GM10266 (cell line): Measurements from ENCODE around the gene AIDA.

Experiments
- DNase-seq: peaks from one replicate; pipeline ENCODE4 v3.0.0; 2012; ENCODE audit errors: extremely low spot score
- TF ChIP-seq, protein P1 (sequence below): IDR thresholded peaks from 2 replicates; pipeline ENCODE4 v1.5.1; 2012; ENCODE audit warnings: mild to moderate bottlenecking, low read depth; ENCODE audit not compliant: control insufficient read depth, insufficient read depth; ENCODE audit errors: missing control alignments

AIDA gene

DNA sequence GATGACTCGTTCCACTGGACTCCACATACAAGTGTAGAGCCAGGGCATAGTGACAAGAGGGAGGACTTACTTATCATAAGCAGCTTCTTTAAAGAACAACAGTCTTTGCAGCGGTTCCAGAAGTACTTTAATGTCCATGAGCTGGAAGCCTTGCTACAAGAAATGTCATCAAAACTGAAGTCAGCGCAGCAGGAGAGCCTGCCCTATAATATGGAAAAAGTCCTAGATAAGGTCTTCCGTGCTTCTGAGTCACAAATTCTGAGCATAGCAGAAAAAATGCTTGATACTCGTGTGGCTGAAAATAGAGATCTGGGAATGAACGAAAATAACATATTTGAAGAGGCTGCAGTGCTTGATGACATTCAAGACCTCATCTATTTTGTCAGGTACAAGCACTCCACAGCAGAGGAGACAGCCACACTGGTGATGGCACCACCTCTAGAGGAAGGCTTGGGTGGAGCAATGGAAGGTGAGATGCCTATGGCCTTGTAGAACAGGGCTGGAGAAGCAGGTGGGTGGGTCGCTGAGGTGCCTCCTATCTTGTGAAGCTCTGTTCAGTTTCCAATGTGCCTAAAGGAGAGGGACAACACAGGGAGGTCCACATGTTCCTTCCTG is 82.3 kb downstream of the AIDA start:
- TF ChIP-seq, protein P1, sequence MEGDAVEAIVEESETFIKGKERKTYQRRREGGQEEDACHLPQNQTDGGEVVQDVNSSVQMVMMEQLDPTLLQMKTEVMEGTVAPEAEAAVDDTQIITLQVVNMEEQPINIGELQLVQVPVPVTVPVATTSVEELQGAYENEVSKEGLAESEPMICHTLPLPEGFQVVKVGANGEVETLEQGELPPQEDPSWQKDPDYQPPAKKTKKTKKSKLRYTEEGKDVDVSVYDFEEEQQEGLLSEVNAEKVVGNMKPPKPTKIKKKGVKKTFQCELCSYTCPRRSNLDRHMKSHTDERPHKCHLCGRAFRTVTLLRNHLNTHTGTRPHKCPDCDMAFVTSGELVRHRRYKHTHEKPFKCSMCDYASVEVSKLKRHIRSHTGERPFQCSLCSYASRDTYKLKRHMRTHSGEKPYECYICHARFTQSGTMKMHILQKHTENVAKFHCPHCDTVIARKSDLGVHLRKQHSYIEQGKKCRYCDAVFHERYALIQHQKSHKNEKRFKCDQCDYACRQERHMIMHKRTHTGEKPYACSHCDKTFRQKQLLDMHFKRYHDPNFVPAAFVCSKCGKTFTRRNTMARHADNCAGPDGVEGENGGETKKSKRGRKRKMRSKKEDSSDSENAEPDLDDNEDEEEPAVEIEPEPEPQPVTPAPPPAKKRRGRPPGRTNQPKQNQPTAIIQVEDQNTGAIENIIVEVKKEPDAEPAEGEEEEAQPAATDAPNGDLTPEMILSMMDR, result no peak
- DNase-seq, result no peak

DNA sequence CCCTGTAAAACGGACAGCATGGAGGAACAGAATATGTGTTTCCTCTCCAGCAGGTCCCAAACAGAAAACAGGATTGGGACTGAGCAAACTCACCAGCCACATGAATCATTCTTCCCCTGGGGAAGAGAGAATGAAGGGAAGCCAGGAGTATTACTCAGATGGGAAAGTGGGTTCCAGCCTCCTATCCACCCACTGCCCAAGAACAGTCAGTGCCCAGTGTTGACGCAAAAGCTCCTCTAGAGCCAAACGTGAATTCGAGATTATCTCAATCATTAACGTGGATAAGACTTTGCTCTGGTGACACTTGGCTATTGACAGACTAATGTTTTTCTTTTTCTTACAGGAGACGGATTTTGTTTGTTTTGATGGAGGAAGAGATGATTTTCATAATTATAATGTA is 85.1 kb downstream of the AIDA start:
- TF ChIP-seq, protein P1, result no peak
- DNase-seq, result no peak

DNA sequence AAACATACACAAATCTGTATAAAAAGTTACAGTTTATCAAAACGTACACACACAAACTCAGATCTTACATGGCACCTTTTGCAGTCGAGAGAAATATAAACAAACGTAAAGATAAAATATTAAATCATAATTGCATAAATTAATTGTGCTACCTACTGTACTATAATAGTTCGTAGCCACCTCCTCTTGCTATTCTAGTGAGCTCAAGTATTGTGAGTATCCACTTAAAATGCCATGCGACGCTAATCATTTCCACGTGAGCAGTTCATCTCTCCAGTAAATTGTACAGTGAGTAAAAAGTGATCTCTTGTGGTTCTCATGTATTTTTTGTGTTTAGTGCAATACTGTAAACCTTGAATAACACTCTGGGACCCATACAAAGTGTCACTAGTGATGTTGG is 88.1 kb downstream of the AIDA start:
- TF ChIP-seq, protein P1, result no peak
- DNase-seq, result no peak

DNA sequence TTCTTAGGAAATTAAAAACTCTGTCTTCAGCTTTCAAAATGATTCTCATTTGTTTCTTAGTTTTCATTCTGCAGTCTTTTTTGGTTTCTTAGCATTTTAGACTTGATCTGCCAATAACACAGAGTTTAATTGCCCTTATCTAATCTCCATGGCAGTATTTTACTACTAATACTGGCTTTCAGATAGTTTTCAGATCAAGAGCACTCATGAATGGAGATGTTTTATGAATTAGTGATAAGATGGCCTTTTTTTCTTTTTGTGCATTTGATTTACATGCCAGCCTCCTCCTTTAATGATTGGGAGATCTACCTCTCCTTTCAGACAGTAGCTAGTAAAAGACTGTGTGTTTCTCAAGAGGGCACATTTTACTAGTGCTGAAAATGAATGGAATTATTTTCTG is 88.8 kb downstream of the AIDA start:
- TF ChIP-seq, protein P1, result no peak
- DNase-seq, result no peak

DNA sequence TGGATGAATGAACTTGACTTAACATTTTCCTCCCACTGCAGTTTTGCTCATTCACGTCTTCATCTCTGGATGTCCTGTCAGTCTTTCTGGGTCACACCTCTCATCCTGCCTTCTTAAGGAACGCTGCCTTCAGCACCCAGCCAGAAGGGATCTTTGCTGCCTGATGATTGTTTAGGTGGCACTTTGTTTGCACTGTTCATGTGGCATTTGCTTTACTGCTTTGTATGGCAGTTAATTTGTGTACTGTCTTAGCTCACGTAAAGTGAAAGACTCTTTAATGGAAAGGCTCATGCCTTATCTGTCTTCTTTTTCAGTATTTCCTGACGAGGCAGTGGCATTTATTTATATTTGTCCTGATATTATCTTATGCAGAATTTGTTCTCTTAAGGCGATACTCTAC is 89.5 kb downstream of the AIDA start:
- no peak for DNase-seq
- TF ChIP-seq, protein P1, result no peak

DNA sequence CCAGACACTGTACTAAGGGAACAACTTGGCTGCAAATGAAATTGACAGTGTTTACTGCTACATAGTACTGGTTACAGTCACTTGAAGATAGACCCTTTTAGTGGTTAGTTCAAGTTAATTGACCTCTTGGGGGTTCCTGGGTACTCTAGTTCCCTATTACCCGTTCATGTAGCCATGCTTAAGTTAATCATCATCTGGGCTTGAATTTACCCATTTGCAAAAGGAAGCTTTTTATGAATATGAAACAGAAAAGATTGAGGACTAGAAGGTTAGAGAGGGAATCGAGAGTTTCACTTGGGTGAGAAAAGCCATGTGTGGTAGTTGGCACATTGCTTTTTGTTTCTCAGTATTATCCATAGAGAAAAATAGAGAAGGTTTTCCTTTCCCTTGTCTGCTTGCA is 91.7 kb downstream of the AIDA start:
- peak; percentile 24 for DNase-seq
- TF ChIP-seq, protein P1, result no peak

DNA sequence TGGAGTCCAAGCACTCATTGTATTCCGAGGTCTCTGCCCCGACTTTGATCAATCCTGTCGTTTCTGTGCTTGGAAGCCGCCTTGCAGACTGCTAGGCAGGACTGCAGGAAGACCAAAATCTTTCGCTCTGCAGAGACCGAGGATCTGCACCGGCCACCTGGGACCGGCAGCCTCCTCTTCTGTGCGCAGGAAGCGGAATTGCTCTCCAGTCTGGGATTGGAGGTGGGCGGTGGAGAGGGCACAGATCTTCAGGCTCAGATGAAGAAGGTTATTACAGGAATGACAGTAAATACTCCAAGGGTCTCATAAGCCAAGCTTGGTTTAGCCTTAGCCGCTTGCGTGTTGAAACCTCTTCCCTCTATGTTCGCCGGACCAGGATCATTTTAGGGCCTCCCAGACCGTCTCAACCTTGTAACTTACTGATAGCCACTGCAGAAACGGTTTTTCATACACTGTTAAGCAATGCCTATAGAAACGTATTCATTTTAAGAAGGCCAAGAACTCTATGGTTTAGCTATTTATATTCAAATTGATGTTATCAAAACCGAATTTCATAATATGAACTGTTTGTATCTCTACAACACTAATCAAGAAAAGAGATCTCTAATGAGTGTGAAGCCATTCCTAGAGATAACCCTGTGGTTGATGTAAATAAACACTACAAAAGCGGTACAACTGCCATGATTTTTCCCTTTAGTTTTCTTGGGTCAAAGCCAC is 93.3 kb downstream of the AIDA start:
- TF ChIP-seq, protein P1, result no peak
- DNase-seq, result peak; percentile 36
